ENCODE data around the gene AWAT1.
"Not testable (repeated sequence)": the region's sequence is repeated elsewhere in the genome, so short reads cannot be mapped to it uniquely, and the experiment has no call there.

The AWAT1 gene

GRCh38 chrX:70260104-70260503 lies 25.6 kb downstream of the AWAT1 start, which contains the start of gene P2RY4:
Gene P2RY4 (minus strand): TSS chrX:70260204. CDS start chrX:70259624, 580 bp downstream.
- in situ Hi-C loops (cut with MboI; ENCODE audit: low sequenced_read_pairs), result no loop called here

- in situ Hi-C loops (cut with MboI; ENCODE audit: low sequenced_read_pairs), result no loop called here
Measured at GRCh38 chrX:70262952-70263567, 28.6 kb downstream of the AWAT1 start.

- in situ Hi-C loops (cut with MboI; ENCODE audit: low sequenced_read_pairs), result no loop called here
Measured at GRCh38 chrX:70264784-70265183, 30.3 kb downstream of the AWAT1 start.

GRCh38 chrX:70268034-70268433 lies 33.6 kb downstream of the AWAT1 start, which contains the start of gene ARR3:
Gene ARR3 (plus strand): TSS chrX:70268334. CDS start chrX:70269386, 1,052 bp downstream.
- in situ Hi-C loops (cut with MboI; ENCODE audit: low sequenced_read_pairs), result no loop called here

- in situ Hi-C loops (cut with MboI; ENCODE audit: low sequenced_read_pairs), result not testable (repeated sequence)
Measured at GRCh38 chrX:70274029-70274428, 39.6 kb downstream of the AWAT1 start.

- in situ Hi-C loops (cut with MboI; ENCODE audit: low sequenced_read_pairs), result no loop called here
Measured at GRCh38 chrX:70279081-70279480, 44.6 kb downstream of the AWAT1 start.

GRCh38 chrX:70280573-70280972 lies 46.1 kb downstream of the AWAT1 start:
- in situ Hi-C loops (cut with MboI; ENCODE audit: low sequenced_read_pairs), result no loop called here

- in situ Hi-C loops (cut with MboI; ENCODE audit: low sequenced_read_pairs), result no loop called here
Measured at GRCh38 chrX:70281951-70282350, 47.5 kb downstream of the AWAT1 start, which contains the start of gene RAB41. Gene RAB41 (plus strand): TSS chrX:70282172. CDS start chrX:70282218, 46 bp downstream.

GRCh38 chrX:70289168-70289792 lies 54.8 kb downstream of the AWAT1 start:
- in situ Hi-C loops (cut with MboI; ENCODE audit: low sequenced_read_pairs), result no loop called here

Measured in hTERT RPE-1 (cell line).